Activated naive CD8-positive, alpha-beta T cell treated with anti-CD3 and anti-CD28 coated beads, Interleukin-2, amount 10 ng/mL, durations not matched to agents 7 days and 5 days (primary cell): ENCODE results near the gene GPC6. TPM values are rescaled to one million over a fixed set of nuclear protein-coding genes. Genes with fewer than 3 reads are reported as not detected.

Experiments used
- ATAC-seq: fragments of 150-1000 bp; cut with Tn5 transposase; one replicate; pipeline ENCODE4 v1.10.0; 2021; ENCODE audit warnings: low read depth, moderate library complexity
- POLR2A ChIA-PET: fragments of 350-600 bp; sonication (Branson Sonifier 250); formaldehyde crosslinking; loops from one replicate; lab custom pipeline; 2021; ENCODE audit warnings: antibody characterized with exemption; lab: Charles Lee
- DNase-seq: peaks from one replicate; pipeline ENCODE4 v3.0.0; 2021
- H3K27ac Mint-ChIP-seq: one replicate; pipeline ENCODE4 v1.8.0; 2022; ENCODE audit warnings: mild to moderate bottlenecking, mixed read lengths
- H3K27me3 Mint-ChIP-seq: one replicate; pipeline ENCODE4 v1.8.0; 2022; ENCODE audit warnings: mild to moderate bottlenecking, moderate library complexity, mixed read lengths
- H3K36me3 Mint-ChIP-seq: one replicate; pipeline ENCODE4 v1.8.0; 2021; ENCODE audit warnings: mild to moderate bottlenecking, mixed read lengths
- H3K4me1 Mint-ChIP-seq: one replicate; pipeline ENCODE4 v1.8.0; 2021; ENCODE audit warnings: mixed read lengths
- H3K4me3 Mint-ChIP-seq: one replicate; pipeline ENCODE4 v1.8.0; 2022; ENCODE audit warnings: mild to moderate bottlenecking, moderate library complexity, mixed read lengths
- H3K9me3 Mint-ChIP-seq: one replicate; pipeline ENCODE4 v1.8.0; 2021; ENCODE audit warnings: mixed read lengths
- total RNA-seq, 2 experiments: library from RNA; stranded (reverse); gene quantifications; one replicate each; pipeline ENCODE4 v1.2.3, GENCODE V29; 2021

GPC6 gene
- total RNA-seq, 2 experiments from 2014 or later = not detected

- POLR2A ChIA-PET = interaction anchor here (1.6 kb wide), 1 partner anchor 273 kb away, joined by 5 read pairs; the partner anchor contains the start of gene TGDS
- Mint-ChIP-seq H3K4me1 (peaks cover 39% of the 10 kb centered on the region), H3K4me3 (no peak overlapping the region), H3K9me3 (peaks cover 9% of the 10 kb centered on the region), H3K27ac (peak overlapping the region; percentile 59), H3K36me3 (peaks cover 24% of the 10 kb centered on the region), H3K27me3 (no peaks in the 10 kb centered on the region)
- ATAC-seq = no peak
- DNase-seq = no peak
Measured at GRCh38 chr13:94322925-94323763, 1096.5 kb downstream of the GPC6 start.

DNA sequence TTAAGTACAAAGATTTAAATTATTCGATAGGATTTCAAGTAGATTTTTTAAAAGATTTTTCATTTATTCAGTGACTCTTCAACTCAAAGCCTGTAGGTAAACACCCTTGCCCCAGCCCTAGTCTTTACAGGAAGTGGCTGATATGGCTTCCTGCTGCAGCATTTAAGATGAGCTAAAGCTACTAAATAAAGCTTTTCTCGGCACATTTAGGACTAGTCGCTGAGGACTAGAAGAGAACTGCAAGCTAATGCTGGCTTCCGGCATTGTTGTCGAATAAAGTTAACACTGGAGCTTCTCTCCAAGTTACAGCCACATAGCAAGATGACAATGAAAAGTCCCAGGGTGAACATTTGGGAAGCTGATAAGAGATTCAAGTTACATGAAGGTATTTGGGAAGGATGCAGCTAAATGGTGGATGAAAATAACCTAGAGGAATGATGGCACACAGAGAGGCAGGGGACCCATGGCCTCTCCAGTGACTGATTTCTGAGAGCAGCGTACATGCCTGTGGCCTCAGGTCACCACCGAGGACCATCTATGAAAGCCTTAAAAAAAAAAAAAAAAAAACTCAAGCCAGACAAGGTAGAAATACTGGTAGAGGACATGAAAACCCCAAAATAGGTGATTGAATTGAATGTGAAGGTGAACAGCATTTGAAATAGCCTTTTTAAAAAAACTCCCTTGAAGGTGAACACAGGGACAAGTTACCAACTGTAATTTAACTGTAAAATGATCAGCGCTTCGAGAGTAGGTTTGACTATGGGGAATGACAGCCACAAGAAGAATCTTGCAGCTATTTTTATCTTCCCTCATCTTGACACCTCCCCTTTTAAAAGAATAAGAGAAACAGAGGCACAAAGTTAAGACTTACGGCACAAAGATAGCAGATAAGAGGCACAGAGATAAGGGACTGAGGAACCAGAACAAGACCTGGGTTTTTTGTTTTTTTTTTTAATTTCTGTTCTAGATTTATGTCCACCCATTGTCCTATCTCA lies 1097.5 kb downstream of the GPC6 start:
- H3K27ac Mint-ChIP-seq = peak overlapping the region; percentile 98
- peaks cover 2% of the 10 kb centered on the region for H3K27me3 Mint-ChIP-seq
- peaks cover 24% of the 10 kb centered on the region for H3K36me3 Mint-ChIP-seq
- H3K4me3 Mint-ChIP-seq = peak overlapping the region; percentile 81
- H3K9me3 Mint-ChIP-seq = peaks cover 9% of the 10 kb centered on the region
- peaks cover 37% of the 10 kb centered on the region for H3K4me1 Mint-ChIP-seq
- POLR2A ChIA-PET = interaction anchor here (1.6 kb wide), 1 partner anchor 272 kb away, joined by 5 read pairs; the partner anchor contains the start of gene TGDS
- ATAC-seq = peak; percentile 99
- no peak for DNase-seq

DNA sequence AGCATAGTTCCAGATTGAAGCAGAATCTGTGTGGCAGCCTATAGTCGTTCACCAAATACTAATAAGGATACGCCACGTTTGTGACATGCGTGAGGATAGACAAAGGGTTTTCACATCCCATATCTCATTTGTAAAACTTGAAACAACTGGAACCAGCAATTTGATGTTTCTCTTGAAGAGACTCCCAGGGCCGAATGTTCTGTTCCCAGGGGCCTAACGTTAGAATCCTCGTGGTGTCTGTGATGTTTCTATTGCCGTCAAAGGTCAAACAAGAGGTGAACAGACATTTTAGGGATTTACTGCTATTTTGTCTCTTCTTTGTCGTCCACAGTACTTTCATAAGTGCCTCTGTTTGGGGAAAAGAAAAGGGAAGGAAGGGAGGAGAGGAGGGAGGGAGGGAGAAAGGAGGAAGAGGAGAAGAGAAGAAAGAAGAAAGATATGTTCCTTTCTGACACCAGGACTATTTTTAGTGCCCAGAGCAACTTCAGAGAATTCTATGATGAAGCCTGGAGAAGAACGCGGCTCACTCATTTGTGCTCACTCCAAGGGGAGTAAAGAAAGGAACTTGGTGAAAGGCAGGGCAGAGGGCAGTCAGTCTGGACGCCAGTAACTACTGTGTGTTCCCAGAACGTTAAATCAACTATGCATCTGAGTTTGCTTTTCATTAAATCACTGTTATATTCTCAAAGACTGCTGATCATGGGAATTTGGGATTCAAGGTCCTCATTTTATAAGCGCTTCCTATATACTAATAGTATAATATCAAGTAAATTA lies 1098.3 kb downstream of the GPC6 start:
- Mint-ChIP-seq H3K9me3 (peaks cover 9% of the 10 kb centered on the region), H3K36me3 (peaks cover 24% of the 10 kb centered on the region), H3K4me3 (no peak overlapping the region), H3K4me1 (peaks cover 42% of the 10 kb centered on the region), H3K27ac (peak overlapping the region; percentile 98), H3K27me3 (peaks cover 4% of the 10 kb centered on the region)
- no peak for DNase-seq
- POLR2A ChIA-PET = interaction anchor here (1.6 kb wide), 1 partner anchor 271 kb away, joined by 5 read pairs; the partner anchor contains the start of gene TGDS
- no peak for ATAC-seq

GRCh38 chr13:94325650-94326049 lies 1099.0 kb downstream of the GPC6 start:
- Mint-ChIP-seq H3K4me3 (no peak overlapping the region), H3K9me3 (peaks cover 9% of the 10 kb centered on the region), H3K27ac (no peak overlapping the region), H3K27me3 (peaks cover 6% of the 10 kb centered on the region), H3K36me3 (peaks cover 24% of the 10 kb centered on the region), H3K4me1 (peaks cover 48% of the 10 kb centered on the region)
- DNase-seq = no peak
- no peak for ATAC-seq
- POLR2A ChIA-PET = no interaction called here

- POLR2A ChIA-PET = no interaction called here
- peaks cover 51% of the 10 kb centered on the region for H3K4me1 Mint-ChIP-seq
- DNase-seq = no peak
- H3K27ac Mint-ChIP-seq = peak overlapping the region; percentile 67
- ATAC-seq = peak; percentile 40
- peaks cover 8% of the 10 kb centered on the region for H3K27me3 Mint-ChIP-seq
- H3K36me3 Mint-ChIP-seq = peaks cover 20% of the 10 kb centered on the region
- peak overlapping the region; percentile 60 for H3K4me3 Mint-ChIP-seq
- H3K9me3 Mint-ChIP-seq = peaks cover 5% of the 10 kb centered on the region
Measured at GRCh38 chr13:94327318-94327717, 1100.7 kb downstream of the GPC6 start.

- DNase-seq (no peak), ATAC-seq (no peak)
- Mint-ChIP-seq H3K4me3 (no peak overlapping the region), H3K9me3 (peaks cover 2% of the 10 kb centered on the region), H3K4me1 (peaks cover 43% of the 10 kb centered on the region), H3K36me3 (peaks cover 20% of the 10 kb centered on the region), H3K27ac (no peak overlapping the region), H3K27me3 (peaks cover 17% of the 10 kb centered on the region)
- POLR2A ChIA-PET = no interaction called here
Measured at GRCh38 chr13:94328381-94329041, 1101.9 kb downstream of the GPC6 start.

- POLR2A ChIA-PET = no interaction called here
- ATAC-seq (no peak), DNase-seq (no peak)
- Mint-ChIP-seq H3K27me3 (peaks cover 20% of the 10 kb centered on the region), H3K4me1 (peaks cover 39% of the 10 kb centered on the region), H3K9me3 (peaks cover 2% of the 10 kb centered on the region), H3K4me3 (no peak overlapping the region), H3K36me3 (peaks cover 17% of the 10 kb centered on the region), H3K27ac (no peak overlapping the region)
Measured at GRCh38 chr13:94329277-94329676, 1102.7 kb downstream of the GPC6 start.

DNA sequence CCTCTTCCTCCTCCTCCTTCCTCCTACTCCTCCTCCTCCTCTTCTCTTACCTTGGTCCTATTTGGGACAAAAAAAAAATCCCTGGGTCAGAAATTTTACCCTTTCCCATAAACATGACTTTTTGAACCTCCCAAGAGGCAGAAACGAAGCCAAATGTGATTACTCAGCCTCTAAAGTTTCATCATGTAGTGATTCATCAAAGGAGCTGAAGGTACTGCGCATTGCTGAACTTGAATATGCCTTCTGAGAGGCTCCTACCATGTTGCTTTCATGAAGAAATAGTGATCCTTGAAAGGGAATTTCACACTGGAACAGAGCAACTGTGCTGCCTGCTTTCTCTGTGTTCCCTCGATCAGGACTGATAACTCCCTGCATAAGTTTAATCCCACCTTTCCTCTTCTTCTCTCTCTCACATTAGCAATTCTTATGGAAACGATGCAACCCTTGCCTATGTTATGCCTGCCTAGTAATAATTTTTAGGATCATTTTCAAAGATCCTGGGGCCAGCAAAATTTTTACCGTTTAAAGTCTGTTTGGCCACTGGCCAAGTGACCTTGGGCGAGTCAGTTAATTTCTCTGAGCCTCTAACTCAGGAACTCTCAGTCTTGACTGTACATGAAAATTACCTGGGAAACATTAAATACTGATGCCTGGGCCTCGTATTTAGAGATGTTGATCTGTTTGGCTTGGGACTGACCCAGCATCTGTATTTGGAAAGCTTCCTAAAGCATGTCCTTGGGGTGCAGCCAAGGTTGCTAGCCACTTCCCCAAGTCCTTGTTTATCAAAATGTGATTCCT lies 1103.3 kb downstream of the GPC6 start:
- H3K9me3 Mint-ChIP-seq = peaks cover 2% of the 10 kb centered on the region
- no peak overlapping the region for H3K4me3 Mint-ChIP-seq
- POLR2A ChIA-PET = no interaction called here
- ATAC-seq (no peak), DNase-seq (no peak)
- H3K27me3 Mint-ChIP-seq = peaks cover 20% of the 10 kb centered on the region
- H3K4me1 Mint-ChIP-seq = peaks cover 36% of the 10 kb centered on the region
- peaks cover 15% of the 10 kb centered on the region for H3K36me3 Mint-ChIP-seq
- no peak overlapping the region for H3K27ac Mint-ChIP-seq

DNA sequence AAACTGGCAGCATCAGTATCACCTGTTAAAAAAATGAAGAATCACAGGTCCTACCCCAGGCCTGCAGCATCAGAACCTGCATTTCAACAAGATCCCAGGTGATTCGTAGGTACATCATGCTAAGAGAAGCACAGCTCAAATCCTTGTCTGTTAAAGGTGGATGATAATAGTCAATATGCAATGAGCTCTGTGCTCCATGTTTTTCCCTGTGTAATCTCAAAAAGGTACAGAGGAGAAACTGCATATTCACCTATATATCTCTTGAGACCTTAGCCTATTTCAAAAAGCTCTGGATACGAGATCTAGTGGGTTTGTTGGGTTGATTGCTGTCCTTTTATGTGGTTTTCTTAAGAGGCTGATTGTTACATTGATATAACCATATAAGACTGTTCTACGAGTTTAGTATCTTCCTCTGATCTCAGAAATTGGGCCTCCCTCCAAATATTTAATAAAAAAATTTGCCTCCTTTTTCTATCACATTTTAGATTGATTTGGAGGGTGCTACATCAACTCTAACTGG lies 1104.0 kb downstream of the GPC6 start:
- Mint-ChIP-seq H3K4me1 (peaks cover 34% of the 10 kb centered on the region), H3K36me3 (peaks cover 14% of the 10 kb centered on the region), H3K9me3 (peaks cover 2% of the 10 kb centered on the region), H3K4me3 (no peak overlapping the region), H3K27me3 (peaks cover 20% of the 10 kb centered on the region), H3K27ac (no peak overlapping the region)
- no peak for DNase-seq
- peak; percentile 43 for ATAC-seq
- POLR2A ChIA-PET = no interaction called here

GRCh38 chr13:94331281-94331680 lies 1104.7 kb downstream of the GPC6 start:
- DNase-seq = no peak
- peaks cover 8% of the 10 kb centered on the region for H3K36me3 Mint-ChIP-seq
- peaks cover 2% of the 10 kb centered on the region for H3K9me3 Mint-ChIP-seq
- no peak overlapping the region for H3K27ac Mint-ChIP-seq
- H3K27me3 Mint-ChIP-seq = peaks cover 22% of the 10 kb centered on the region
- no peak for ATAC-seq
- H3K4me3 Mint-ChIP-seq = no peak overlapping the region
- POLR2A ChIA-PET = no interaction called here
- peaks cover 33% of the 10 kb centered on the region for H3K4me1 Mint-ChIP-seq

GRCh38 chr13:94332359-94333096 lies 1105.9 kb downstream of the GPC6 start:
- DNase-seq (no peak), ATAC-seq (no peak)
- H3K9me3 Mint-ChIP-seq = no peaks in the 10 kb centered on the region
- no peak overlapping the region for H3K27ac Mint-ChIP-seq
- H3K36me3 Mint-ChIP-seq = peaks cover 1% of the 10 kb centered on the region
- no peak overlapping the region for H3K4me3 Mint-ChIP-seq
- H3K27me3 Mint-ChIP-seq = peaks cover 25% of the 10 kb centered on the region
- H3K4me1 Mint-ChIP-seq = peaks cover 21% of the 10 kb centered on the region
- POLR2A ChIA-PET = no interaction called here
